Stimulated activated CD4-positive, alpha-beta T cell treated with anti-CD3 and anti-CD28 coated beads, Interleukin-4, amount 100 ng/mL, for 48 hours (primary cell): ENCODE data around the gene MYO1D.
"Not testable (repeated sequence)": the region's sequence is repeated elsewhere in the genome, so short reads cannot be mapped to it uniquely, and the experiment has no call there.

Experiments
- DNase-seq, 2 donors: peaks; one replicate each; pipeline ENCODE4 v3.0.0-alpha.2; 2020; ENCODE audit warnings: low read depth in 2 of 2

Gene MYO1D

DNA sequence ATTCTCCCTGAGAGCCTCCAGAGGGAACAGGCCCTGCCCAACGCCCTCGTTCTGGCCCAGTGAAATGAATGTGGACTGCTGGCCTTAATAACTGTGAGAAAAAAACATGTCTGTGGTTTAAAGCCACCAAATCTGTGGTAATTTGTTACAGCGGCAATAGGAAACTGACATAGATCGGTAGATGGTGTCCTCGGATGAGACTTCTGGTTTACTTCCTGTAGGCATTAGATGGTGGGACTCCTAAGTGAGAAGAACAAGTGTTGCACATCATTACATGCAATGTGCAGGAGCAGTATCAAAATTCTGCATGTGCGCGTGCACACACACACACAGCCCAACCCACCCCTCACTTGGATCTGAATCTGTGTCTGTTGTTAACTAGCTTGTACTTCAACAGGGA is 348.1 kb downstream of the MYO1D start:
- DNase-seq, result no peak

GRCh38 chr17:32527146-32527545 is 349.8 kb downstream of the MYO1D start:
- no peak for DNase-seq

- DNase-seq, result no peak
These were observed 351.8 kb downstream of the MYO1D start for GRCh38 chr17:32525122-32525521.

- DNase-seq, result not testable (repeated sequence)
These were observed 352.4 kb downstream of the MYO1D start for GRCh38 chr17:32524553-32524880.

DNA sequence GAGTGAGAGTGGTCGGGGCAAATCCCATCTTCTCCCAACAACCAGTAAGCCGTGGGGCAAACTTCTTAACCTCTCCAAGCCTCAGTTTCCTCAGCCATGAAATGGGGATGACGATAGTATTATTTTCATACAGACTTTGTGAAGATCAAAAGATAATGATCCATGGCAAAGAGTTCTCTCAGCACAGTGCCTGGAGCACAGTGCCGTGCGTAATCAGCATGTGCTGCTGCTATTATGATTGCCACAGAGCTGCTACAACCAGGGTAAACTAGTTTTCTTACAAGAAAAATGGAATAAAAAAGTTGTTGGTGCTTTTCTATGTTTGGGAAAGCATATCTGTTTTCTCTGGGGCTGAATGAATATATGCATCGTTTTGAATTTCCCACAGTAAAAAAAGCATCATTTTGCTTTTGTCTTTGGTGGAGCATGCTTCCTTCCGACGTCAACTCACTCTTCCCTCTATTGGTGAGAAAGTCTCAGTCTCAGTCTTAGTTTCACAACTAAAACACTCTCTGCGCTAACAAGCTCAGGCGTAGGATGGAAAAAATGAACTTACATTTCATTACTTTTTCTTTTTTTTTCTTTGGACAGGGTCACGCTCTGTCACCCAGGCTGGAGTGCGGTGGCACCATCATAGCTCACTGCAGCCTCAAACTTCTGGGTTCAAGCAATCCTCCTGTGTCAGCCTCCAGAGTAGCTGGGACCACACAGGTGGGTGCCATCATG is 352.9 kb downstream of the MYO1D start:
- no peak for DNase-seq

DNA sequence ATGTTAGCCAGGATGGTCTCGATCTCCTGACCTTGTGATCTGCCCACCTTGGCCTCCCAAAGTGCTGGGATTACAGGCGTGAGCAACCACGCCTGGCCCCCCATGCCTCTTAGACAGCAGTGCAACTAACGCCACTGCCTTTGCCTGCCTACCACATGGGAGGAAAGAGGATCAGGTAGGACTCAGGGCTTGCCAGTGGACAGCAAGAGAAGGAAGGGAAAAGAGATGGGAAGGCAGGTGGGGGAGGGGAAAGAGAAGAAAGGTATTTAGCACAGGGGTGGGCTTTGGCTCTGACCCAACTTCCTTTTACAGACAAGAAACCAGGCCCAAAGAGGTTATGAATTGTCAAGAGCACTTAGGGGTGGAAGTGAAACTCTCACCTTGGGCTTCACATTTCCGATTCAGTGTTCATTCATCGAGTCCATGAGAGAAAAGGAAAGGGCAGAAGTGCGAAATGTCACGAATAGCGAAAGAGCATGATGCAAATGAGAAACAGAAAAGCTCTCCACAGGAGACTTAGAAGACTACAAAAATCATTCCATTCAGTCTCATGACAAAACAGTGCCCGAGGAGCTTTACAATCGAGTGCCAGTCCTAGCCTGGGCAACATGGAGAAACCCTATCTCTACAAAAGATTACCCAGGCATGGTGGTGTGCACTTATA is 353.8 kb downstream of the MYO1D start:
- no peak for DNase-seq

- no peak for DNase-seq
These were observed 356.1 kb downstream of the MYO1D start for GRCh38 chr17:32520737-32521404.

DNA sequence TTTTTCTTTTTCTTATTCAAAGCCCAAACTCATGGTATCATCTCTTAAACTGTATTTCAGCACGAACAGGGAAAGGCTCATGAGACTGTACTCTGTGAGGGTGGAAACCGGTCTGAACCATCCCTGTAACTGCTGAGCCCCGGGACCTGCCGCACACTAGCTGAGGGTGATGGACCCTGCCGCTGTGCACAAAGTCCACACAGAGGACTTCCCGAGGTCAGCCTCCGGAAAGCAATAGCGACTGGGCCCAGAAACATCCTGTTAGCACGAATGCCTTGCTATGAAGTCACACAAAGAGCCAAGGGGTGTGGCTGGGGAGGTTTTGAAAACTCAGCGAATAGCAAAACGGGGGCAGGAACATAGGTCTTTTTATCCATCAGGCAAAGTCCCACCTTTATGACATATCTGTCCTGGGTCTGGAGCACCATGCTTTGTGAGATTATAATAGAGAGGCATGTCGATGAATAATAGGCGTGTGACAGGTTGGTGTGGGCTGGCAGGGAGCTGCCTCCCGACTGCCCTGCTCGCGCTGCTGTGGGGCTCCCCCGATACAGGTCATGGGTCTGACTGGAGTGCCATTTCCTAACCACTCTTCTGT is 356.7 kb downstream of the MYO1D start:
- DNase-seq, result peak in 1 of 2 donors; percentile 41

GRCh38 chr17:32519228-32520103 is 357.5 kb downstream of the MYO1D start:
- DNase-seq, result peak in 1 of 2 donors; percentile 68

DNA sequence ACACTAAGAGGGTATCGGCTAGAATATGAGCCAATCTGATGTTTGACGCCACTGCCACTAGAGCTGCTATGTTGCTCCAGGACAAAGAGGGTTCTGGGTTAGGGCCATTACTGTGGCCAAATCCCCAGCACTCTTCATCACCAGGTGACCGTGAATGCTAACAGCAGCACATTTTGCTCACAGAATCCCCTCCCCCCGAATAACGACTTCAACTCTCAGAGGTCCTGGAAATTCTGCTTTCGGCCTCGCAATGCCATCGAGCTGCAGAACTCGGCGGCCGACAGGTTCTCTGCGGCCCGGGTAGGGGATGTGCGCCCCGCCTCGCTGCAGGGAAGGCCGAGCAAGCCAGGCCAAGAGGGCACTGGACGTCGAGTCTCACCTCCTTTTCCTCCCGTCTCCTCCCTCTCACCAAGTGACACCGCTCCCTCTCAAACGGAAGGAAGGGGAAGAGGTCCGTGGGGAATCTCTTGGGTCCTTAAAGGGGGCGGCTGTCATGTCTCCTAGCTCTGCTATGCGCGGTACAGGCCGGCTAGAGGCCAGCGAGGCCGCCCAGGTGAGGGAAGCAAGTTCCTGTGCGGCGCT is 358.2 kb downstream of the MYO1D start:
- DNase-seq, result no peak

DNA sequence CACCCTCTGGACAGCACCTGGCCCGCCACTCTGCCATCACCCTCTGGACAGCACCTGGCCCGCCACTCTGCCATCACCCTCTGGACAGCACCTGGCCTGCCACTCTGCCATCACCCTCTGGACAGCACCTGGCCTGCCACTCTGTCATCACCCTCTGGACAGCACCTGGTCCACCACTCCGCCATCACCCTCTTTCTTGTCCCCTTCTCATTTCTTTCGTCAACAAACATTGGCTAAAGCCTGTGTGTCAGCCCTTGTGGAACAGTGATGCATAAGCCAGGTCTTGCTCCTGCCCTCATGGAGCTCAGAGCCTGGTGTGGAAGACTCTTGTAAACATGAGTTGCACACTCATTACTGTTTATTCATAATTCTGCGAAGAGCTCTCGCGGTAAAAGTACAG is 358.9 kb downstream of the MYO1D start:
- DNase-seq, result no peak

DNA sequence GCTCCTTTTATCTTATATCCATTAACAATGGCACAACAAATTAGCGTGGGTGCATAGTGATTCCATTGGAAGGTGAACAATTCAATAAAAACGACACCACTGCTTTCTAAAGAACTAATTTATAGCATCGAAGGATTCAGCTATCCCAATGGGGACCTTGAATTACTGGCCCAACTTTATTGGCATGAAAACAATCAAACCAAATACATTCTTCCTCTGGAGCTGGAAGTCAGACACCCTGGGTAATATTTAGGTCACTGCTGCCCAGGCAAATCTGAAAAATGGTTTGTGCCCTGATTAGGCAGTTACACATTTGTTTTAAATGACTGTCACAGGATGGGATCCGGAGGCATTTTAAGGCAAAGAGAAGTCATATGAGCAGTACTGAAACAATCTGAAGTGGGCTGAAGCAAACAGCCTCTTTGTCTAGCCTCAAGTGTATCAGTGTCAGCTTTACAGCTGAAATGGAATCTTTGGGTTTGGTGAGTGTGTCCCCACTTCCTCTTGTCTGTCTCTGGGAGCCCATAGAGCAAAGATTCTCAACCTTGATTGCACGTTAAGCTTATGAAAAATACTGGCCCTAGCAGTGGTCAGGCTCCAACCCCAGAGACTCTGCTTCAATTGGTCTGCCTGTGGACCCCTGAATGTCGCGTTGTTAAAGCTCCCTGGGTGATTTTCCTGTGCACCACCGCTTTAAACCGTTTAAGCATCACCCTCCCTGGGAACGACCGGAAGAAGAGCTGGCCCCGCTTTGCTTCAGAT is 359.8 kb downstream of the MYO1D start:
- no peak for DNase-seq

DNA sequence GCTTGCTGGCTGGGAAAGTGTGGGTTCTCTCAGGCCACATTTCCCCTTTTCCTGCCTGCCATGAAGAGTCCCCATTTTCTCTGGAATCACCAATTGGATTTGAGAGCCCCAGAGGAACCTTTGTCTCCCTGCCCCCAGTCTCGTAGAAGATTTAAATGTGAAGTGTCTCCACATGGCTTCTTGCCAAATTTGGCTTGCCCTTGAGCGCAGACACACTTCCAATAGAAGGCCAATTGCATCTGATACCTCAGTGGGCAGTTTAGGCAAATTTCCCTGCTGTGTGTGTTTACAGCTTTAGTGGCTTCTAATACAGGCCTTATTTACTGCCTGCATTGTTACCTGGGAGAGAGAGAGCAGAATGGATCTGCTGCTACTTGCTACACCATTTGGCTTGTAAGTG is 360.5 kb downstream of the MYO1D start:
- DNase-seq, result no peak

DNA sequence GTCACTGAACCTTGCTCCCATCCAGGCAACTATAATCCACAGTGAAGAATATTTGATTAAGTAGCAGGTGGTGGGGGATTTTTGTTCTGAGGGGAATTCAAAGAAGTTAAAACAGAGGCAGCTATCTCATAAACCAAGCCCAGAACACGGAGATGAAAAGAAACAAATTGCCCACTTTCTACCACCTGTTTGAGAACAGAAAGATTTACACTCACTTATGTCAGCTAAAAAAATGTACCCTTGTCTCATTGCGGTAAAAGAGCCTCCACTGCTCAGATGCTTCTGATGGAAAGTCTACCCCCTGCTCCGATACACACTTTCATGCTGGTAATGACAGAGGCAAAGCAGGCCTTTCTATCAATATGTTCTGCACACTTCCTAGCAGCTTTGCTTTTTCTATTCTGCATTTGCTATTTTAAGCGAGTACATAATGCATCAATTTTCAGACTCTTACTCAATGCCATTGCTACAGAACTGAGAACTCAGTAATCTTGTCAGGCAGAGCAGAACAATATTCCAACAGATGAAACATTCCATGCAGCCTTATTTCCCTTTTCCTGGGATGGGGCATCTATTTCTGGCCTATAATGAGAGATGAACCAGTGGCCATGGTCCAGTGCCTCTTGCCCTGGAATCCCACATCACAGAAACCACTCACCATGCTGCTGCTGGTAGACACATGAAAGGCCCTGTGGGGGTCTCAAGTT is 361.1 kb downstream of the MYO1D start:
- no peak for DNase-seq

GRCh38 chr17:32514606-32515005 is 362.3 kb downstream of the MYO1D start:
- DNase-seq, result no peak

DNA sequence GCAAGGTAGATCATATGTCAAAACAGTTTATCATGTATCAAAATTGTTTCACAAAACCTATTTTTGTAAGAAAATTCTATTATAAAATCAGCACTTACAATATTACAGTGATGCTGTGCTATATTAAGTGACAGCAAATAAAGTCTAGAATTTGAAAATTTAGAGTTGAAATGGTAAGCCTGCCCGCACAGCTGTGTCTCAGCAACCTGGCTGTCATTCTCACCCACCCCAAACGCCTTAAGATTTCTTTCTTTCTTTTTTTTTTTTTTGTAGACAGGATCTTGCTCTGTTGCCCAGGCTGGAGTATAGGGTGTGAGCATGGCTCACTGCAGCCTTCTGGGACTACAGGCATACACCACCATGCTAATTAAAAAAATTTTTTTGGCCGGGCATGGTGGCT is 363.3 kb downstream of the MYO1D start:
- DNase-seq, result no peak

- DNase-seq, result no peak
These were observed 364.6 kb downstream of the MYO1D start for GRCh38 chr17:32512328-32512727.

DNA sequence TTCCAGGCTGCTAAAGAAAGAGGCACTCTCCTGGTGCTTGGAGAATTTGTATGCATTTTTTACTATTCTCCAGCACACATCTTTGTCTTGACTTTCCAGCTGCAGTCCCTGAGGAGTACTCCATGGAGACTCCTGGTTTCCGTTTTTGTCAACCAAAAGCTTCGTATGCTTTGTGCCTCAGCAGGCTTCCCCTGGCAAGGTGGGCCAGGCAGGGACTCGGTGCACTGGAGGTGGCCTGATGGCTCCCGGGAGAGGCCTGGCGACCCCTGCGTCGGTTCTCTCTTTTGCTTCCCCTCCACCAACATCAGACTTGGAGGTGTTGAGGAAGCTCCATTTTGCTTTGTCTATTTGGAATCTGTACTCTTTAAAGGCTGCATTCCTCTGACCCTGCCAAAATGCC is 366.5 kb downstream of the MYO1D start:
- no peak for DNase-seq

GRCh38 chr17:32508926-32509325 is 368.0 kb downstream of the MYO1D start:
- no peak for DNase-seq
